NCI-H82 treated with DMSO at 0.1 percent for 48 hours (cell line): ENCODE data around the gene ZNF691.
"Not testable (repeated sequence)": the region's sequence is repeated elsewhere in the genome, so short reads cannot be mapped to it uniquely, and the experiment has no call there.

Source experiments
- DNase-seq: peaks from one replicate; lab custom pipeline; 2025; ENCODE audit not compliant: unreplicated experiment; lab: John Stamatoyannopoulos, UW

ZNF691 gene

GRCh38 chr1:42856554-42856953 lies 10.1 kb downstream of the ZNF691 start:
- DNase-seq, result not testable (repeated sequence)

GRCh38 chr1:42859366-42859765 lies 13.0 kb downstream of the ZNF691 start:
- DNase-seq, result not testable (repeated sequence)

- DNase-seq, result no peak
Measured at GRCh38 chr1:42860339-42861013, 14.1 kb downstream of the ZNF691 start.

GRCh38 chr1:42861014-42861399 lies 14.6 kb downstream of the ZNF691 start:
- no peak for DNase-seq

- DNase-seq, result peak; percentile 67
Measured at GRCh38 chr1:42866549-42866948, 20.1 kb downstream of the ZNF691 start.

GRCh38 chr1:42868466-42868865 lies 22.1 kb downstream of the ZNF691 start:
- not testable (repeated sequence) for DNase-seq

GRCh38 chr1:42869254-42869653 lies 22.8 kb downstream of the ZNF691 start:
- DNase-seq, result not testable (repeated sequence)

- DNase-seq, result not testable (repeated sequence)
Measured at GRCh38 chr1:42869751-42870150, 23.3 kb downstream of the ZNF691 start.

- not testable (repeated sequence) for DNase-seq
Measured at GRCh38 chr1:42873108-42873507, 26.7 kb downstream of the ZNF691 start.

GRCh38 chr1:42873670-42874069 lies 27.3 kb downstream of the ZNF691 start:
- DNase-seq, result no peak

- DNase-seq, result no peak
Measured at GRCh38 chr1:42876009-42876408, 29.6 kb downstream of the ZNF691 start.

- DNase-seq, result no peak
Measured at GRCh38 chr1:42877380-42877779, 31.0 kb downstream of the ZNF691 start.

- no peak for DNase-seq
Measured at GRCh38 chr1:42880384-42880783, 34.0 kb downstream of the ZNF691 start.

- DNase-seq, result no peak
Measured at GRCh38 chr1:42886046-42886739, 39.8 kb downstream of the ZNF691 start.

GRCh38 chr1:42886800-42887199 lies 40.4 kb downstream of the ZNF691 start:
- DNase-seq, result no peak

- no peak for DNase-seq
Measured at GRCh38 chr1:42887366-42887765, 41.0 kb downstream of the ZNF691 start.

- DNase-seq, result no peak
Measured at GRCh38 chr1:42888013-42888633, 41.7 kb downstream of the ZNF691 start.

GRCh38 chr1:42889264-42889663 lies 42.9 kb downstream of the ZNF691 start:
- no peak for DNase-seq

- DNase-seq, result no peak
Measured at GRCh38 chr1:42891465-42892138, 45.2 kb downstream of the ZNF691 start.

- not testable (repeated sequence) for DNase-seq
Measured at GRCh38 chr1:42899960-42900359, 53.5 kb downstream of the ZNF691 start.
